Measurements from ENCODE around the gene RNF112. TPM values are rescaled to one million over a fixed set of nuclear protein-coding genes. Genes with fewer than 3 reads are reported as not detected.

The RNF112 gene
- 2.3 and 3.0 TPM in 2 replicates for total RNA-seq (2014; rRNA removed; shearing (Covaris generic))

DNA sequence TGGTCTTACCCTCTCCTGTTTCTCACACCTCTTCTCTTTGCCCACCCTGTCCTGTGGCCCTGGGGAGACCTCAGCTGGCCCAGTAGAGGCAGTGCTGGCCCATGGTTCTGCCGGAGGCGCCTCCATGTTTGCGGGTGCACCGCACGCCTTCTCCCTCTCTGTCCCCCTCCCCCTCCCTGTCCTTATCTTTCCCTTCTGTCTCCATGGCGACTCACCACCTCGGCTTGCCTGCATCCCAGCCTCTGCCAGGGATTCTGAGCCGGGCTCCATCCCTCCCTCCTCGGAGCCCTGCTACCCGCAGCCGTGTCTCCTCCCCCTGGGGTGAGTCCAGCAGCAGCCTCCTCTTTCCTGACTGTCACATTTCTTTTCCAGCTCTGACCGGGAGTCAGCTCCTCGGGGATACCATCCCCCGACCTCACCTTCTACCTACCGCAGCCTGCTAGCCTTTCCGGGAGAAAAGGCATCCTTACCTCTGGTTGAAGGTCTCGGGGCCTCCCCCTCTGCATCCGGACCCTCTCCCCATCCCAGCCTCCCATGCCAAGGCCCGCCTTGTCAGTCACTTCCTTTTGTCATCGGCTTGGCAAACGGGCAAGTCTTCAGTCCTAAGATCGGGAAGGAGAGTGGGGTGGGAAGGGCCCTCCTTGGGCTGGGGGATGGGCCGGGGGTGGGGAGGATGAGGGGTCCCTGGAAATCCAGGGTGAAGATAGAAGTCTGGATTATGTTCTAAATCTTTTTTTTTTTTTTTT, at the start of gene RNF112:
Gene RNF112, plus strand, starts transcription at position 358 of the 746 bp plus-strand sequence. Its CDS starts 177 bp downstream, at position 535.
- no peaks in the 10 kb centered on the region for H3K27me3 ChIP-seq (ENCODE audit: control insufficient read depth, insufficient read depth, low read length)
- no peaks in the 10 kb centered on the region for H3K36me3 ChIP-seq (replicated peaks; ENCODE audit: control insufficient read depth, insufficient read depth, low read length)
- H3K4me3 ChIP-seq (ENCODE audit: insufficient read depth, low read depth, low read length): peak within 1 kb of the TSS; percentile 5; the same call in 1 of the 2 replicates
- DNase-seq: peak; percentile 83

DNA sequence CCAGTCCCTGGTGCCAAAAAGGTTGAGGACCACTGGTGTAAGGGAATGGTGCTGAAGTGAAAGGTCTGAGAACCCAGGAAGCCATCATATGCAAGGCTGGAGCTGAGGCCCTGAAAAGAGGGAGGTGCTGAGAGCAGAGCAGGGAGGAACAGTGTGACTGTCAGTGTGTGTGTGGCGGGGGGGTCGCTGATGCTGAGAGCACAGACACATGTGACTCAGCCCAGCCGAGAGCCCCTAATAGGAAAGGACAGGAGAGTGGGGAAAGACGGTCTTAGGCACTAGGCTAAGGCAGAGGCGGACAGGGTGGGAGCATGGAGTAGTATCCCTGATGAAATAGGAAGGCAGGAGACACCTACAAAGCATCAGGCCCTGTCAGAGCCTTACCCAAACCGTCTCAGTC, 49.7 kb upstream of the RNF112 start:
- H3K36me3 ChIP-seq (replicated peaks; ENCODE audit: control insufficient read depth, insufficient read depth, low read length): peaks cover 9% of the 10 kb centered on the region
- no peak for DNase-seq
- H3K4me3 ChIP-seq (ENCODE audit: insufficient read depth, low read depth, low read length): peak overlapping the region; percentile 71; the same call in 1 of the 2 replicates
- H3K27me3 ChIP-seq (ENCODE audit: control insufficient read depth, insufficient read depth, low read length): no peaks in the 10 kb centered on the region

DNA sequence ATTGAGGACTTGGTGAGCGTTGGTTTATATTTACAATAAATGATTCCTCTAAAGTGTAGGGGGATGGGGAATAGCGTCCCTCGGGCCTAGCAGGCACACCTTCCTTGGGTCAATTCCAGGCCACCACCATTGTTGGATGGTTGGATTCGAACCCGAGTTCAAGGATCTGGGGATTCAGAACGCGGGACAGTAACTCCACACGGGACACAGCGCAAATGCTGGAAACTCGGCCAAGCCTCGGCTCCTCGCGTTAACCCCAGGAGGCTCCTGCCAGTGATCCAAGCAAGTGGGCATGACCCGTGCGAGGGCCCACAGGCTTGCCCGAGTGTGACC, 49.1 kb upstream of the RNF112 start:
- Histone ChIP-seq H3K4me3 (ENCODE audit: insufficient read depth, low read depth, low read length) (peak overlapping the region; percentile 71), H3K36me3 (replicated peaks; ENCODE audit: control insufficient read depth, insufficient read depth, low read length) (peaks cover 9% of the 10 kb centered on the region), H3K27me3 (ENCODE audit: control insufficient read depth, insufficient read depth, low read length) (no peaks in the 10 kb centered on the region)
- DNase-seq: no peak

DNA sequence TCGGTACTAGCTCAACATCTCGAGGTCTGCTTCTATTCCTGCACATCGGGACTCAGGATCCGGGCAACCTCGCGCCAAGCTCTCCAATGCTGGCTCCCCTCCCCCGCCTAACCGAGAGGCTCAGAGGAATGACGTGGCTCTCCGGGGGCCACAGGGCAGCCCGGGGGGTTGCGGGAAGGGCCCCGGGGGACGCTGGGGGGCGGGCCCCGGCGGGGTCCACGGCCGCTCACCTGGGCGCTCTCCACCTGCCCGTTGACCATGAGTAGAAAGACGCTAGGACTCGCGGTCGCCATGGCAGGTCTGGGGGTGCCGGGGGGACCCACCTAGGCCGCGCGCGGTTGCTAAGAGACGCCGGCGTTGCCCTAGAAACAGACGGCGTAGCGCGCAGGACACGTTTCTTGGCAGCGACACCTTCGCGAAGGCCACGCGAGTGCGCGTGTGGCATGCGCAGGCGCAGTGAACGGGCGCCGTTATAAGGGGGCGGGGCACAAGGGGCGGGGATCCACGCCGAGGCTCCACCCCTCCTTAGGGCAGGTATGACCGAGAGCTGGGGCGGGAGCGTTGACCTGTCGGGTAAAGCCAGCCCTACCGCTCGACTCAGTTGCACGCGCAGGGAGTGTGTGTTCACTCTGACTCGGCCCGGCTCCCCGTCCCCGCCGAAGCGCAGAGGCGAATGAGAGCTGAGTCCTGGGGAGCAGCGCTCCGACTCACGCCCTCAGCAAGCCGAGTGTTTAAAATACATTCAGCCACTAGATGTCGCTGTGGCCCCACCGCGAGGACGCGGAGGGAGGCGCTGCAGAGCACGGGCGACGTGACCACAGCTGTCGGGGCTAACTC, 48.5 kb upstream of the RNF112 start, which contains the start of gene B9D1:
Gene B9D1, minus strand, starts transcription at position 447 of the 837 bp plus-strand sequence. Its CDS starts 154 bp downstream, at position 293.
- Histone ChIP-seq H3K4me3 (ENCODE audit: insufficient read depth, low read depth, low read length) (peak within 1 kb of the TSS; percentile 71), H3K36me3 (replicated peaks; ENCODE audit: control insufficient read depth, insufficient read depth, low read length) (peaks cover 5% of the 10 kb centered on the region), H3K27me3 (ENCODE audit: control insufficient read depth, insufficient read depth, low read length) (no peaks in the 10 kb centered on the region)
- peak; percentile 98 for DNase-seq

DNA sequence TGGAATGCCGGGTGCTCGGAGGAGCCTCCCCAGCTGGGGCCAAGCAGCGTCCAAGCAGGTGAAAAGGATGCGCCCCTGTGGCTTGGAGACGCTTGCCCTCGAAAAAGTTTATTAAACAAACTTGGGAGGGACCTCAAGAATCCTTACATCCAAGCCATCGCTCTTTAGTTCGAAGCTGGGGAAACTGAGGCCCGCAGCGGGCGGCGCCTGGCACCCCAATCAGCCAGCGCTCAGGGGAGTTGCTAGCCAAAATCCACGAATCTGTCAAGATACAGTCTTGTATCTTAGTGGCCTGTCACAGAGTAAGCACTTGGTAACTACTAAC, 48.0 kb upstream of the RNF112 start:
- no peak for DNase-seq
- H3K36me3 ChIP-seq (replicated peaks; ENCODE audit: control insufficient read depth, insufficient read depth, low read length): peaks cover 3% of the 10 kb centered on the region
- peak overlapping the region; percentile 71 for H3K4me3 ChIP-seq (ENCODE audit: insufficient read depth, low read depth, low read length)

GRCh38 chr17:19363460-19364035, 47.5 kb upstream of the RNF112 start:
- H3K4me3 ChIP-seq (ENCODE audit: insufficient read depth, low read depth, low read length): no peak overlapping the region

More for the DNA sequence above, 48.0 kb upstream of the RNF112 start:
- H3K27me3 ChIP-seq (ENCODE audit: control insufficient read depth, insufficient read depth, low read length): no peaks in the 10 kb centered on the region

GRCh38 chr17:19364699-19365498, 46.1 kb upstream of the RNF112 start:
- no peaks in the 10 kb centered on the region for H3K36me3 ChIP-seq (replicated peaks; ENCODE audit: control insufficient read depth, insufficient read depth, low read length)
- DNase-seq: no peak
- no peak overlapping the region for H3K4me3 ChIP-seq (ENCODE audit: insufficient read depth, low read depth, low read length)
- no peaks in the 10 kb centered on the region for H3K27me3 ChIP-seq (ENCODE audit: control insufficient read depth, insufficient read depth, low read length)

More at GRCh38 chr17:19363460-19364035, 47.5 kb upstream of the RNF112 start:
- DNase-seq: no peak
- no peaks in the 10 kb centered on the region for H3K27me3 ChIP-seq (ENCODE audit: control insufficient read depth, insufficient read depth, low read length)
- peaks cover 3% of the 10 kb centered on the region for H3K36me3 ChIP-seq (replicated peaks; ENCODE audit: control insufficient read depth, insufficient read depth, low read length)

DNA sequence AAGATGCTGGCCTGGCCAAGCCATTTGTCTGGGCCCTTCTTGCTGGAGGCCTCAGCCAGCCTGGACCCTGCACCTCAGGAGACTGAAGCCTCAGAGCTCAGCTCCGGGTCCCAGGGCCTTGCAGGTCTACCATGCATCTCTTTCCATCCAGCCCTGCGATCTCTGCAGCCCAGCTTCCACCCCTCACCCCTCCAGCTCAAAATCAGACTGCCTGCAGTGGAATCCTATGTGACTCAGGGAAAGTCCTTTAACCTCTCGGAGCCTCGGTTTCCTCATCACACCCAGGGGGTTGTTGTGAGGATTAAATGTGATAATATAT, 45.6 kb upstream of the RNF112 start:
- Histone ChIP-seq H3K27me3 (ENCODE audit: control insufficient read depth, insufficient read depth, low read length) (no peaks in the 10 kb centered on the region), H3K36me3 (replicated peaks; ENCODE audit: control insufficient read depth, insufficient read depth, low read length) (no peaks in the 10 kb centered on the region), H3K4me3 (ENCODE audit: insufficient read depth, low read depth, low read length) (no peak overlapping the region)
- no peak for DNase-seq

DNA sequence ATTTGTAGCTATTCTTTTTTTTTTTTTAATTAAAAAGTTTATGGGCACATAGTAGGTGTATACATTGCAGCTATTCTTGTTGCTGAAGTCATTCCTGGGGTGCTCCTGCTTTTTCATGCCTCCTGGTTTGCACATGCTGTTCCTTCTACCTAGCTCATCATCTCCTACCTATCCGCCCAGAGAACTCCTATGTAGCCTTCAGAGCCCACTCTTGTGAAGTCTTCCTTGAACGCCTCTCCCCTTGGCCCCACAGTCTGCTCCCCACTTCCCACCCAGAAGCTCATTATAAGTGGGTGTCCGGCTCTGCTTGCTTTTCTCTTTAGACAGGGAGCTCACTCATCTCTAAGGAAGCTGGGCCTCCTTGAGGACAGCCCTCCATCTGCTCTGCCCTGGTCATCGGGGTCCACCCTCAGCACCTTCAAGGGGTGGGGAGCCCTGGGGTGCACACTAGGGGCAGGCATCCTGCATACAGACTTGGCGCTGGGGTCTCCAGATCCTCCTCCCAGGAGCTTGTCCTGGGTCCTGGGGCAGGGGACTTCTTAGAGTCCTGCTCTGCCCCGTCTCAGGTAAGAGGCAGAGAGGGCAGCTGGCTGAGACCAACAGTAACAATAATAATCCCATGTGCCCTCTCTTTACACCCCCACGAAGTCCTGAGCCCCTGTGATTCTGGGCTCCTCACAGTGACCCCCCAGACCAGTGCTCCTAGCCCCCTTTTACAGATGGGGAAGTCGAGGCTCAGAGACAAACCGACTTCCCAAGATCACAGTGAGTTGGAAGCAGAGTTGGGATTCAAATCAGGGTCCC, 45.0 kb upstream of the RNF112 start:
- no peaks in the 10 kb centered on the region for H3K27me3 ChIP-seq (ENCODE audit: control insufficient read depth, insufficient read depth, low read length)
- no peaks in the 10 kb centered on the region for H3K36me3 ChIP-seq (replicated peaks; ENCODE audit: control insufficient read depth, insufficient read depth, low read length)
- no peak for DNase-seq
- no peak overlapping the region for H3K4me3 ChIP-seq (ENCODE audit: insufficient read depth, low read depth, low read length)

DNA sequence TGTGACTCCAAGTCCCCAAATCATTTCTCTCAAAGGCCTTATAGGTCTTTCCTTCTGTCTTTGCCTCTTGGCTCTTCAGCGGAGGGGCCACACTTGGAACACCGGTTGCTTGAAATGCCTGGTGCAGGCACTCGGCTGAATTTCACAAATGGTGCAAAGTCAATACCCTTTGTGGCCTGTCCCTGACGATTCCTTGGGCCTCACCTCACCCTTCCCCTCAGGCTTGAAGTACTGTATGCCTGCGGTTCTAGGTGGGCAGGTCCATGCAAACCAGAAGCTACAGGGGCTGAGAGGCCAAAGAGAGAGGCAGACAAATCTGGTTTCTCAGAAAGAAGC, 44.4 kb upstream of the RNF112 start:
- Histone ChIP-seq H3K4me3 (ENCODE audit: insufficient read depth, low read depth, low read length) (no peak overlapping the region), H3K36me3 (replicated peaks; ENCODE audit: control insufficient read depth, insufficient read depth, low read length) (0 out of 2 replicates have a peak, but pooled peaks cover 1% of the 10 kb centered on the region), H3K27me3 (ENCODE audit: control insufficient read depth, insufficient read depth, low read length) (no peaks in the 10 kb centered on the region)
- no peak for DNase-seq

DNA sequence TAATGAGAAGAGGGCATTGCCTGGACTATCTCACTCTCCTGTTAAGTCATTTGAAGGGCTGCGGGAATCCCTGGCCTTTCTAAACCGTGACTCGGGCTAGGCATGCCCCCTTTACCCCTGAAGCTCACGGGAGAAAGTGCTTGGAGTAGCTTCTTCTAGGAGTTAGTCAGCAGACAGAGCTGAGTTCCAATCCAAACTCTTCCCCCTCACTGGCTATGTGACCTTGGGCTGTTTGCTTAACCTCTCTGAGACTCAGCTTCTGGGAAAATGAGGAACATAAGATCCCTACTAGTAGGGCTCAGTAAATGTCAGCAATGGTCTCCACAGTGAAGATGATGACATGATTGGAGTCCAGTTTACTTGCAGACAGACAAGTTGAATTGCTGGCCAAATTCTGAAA, 42.8 kb upstream of the RNF112 start:
- Histone ChIP-seq H3K36me3 (replicated peaks; ENCODE audit: control insufficient read depth, insufficient read depth, low read length) (0 out of 2 replicates have a peak, but pooled peaks cover 1% of the 10 kb centered on the region), H3K4me3 (ENCODE audit: insufficient read depth, low read depth, low read length) (no peak overlapping the region)
- DNase-seq: no peak

GRCh38 chr17:19369107-19369778, 41.8 kb upstream of the RNF112 start:
- H3K4me3 ChIP-seq (ENCODE audit: insufficient read depth, low read depth, low read length): no peak overlapping the region

More for the DNA sequence above, 42.8 kb upstream of the RNF112 start:
- H3K27me3 ChIP-seq (ENCODE audit: control insufficient read depth, insufficient read depth, low read length): no peaks in the 10 kb centered on the region

GRCh38 chr17:19369846-19370492, 41.1 kb upstream of the RNF112 start:
- no peak for DNase-seq
- Histone ChIP-seq H3K36me3 (replicated peaks; ENCODE audit: control insufficient read depth, insufficient read depth, low read length) (0 out of 2 replicates have a peak, but pooled peaks cover 1% of the 10 kb centered on the region), H3K27me3 (ENCODE audit: control insufficient read depth, insufficient read depth, low read length) (no peaks in the 10 kb centered on the region), H3K4me3 (ENCODE audit: insufficient read depth, low read depth, low read length) (no peak overlapping the region)

More at GRCh38 chr17:19369107-19369778, 41.8 kb upstream of the RNF112 start:
- H3K36me3 ChIP-seq (replicated peaks; ENCODE audit: control insufficient read depth, insufficient read depth, low read length): 0 out of 2 replicates have a peak, but pooled peaks cover 1% of the 10 kb centered on the region
- no peak for DNase-seq
- H3K27me3 ChIP-seq (ENCODE audit: control insufficient read depth, insufficient read depth, low read length): no peaks in the 10 kb centered on the region
